HG02970 (cell line): ENCODE measurements around the gene IGSF9.

ENCODE experiments used
- ATAC-seq: cut with Tn5 transposase; IDR thresholded peaks from one replicate; pipeline ENCODE4 v1.9.1; 2021; ENCODE audit warnings: mild to moderate bottlenecking, moderate library complexity, moderate number of reproducible peaks; ENCODE audit not compliant: unreplicated experiment, low FRiP score

The IGSF9 gene

GRCh38 chr1:159880430-159880829 lies 65.0 kb downstream of the IGSF9 start:
- no peak for ATAC-seq

- ATAC-seq, result no peak
Measured at GRCh38 chr1:159879977-159880376, 65.4 kb downstream of the IGSF9 start.

DNA sequence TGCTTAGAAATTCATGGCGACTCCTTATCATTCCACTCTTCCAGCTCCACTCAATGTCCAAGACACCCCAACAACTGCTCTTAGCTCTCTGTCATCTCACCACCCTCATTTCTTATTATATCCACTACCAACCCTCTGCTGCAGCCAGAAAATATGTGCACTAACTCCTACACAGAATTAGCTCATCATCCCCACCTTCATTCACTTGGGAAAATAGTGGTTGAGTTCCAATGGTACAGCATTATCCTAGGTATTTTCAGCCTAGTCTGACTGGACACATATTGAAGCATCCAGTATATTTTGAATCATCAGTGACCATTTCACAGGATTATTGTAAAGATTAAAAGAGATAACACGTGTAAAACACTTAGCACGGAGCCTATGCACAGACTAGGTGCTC lies 66.3 kb downstream of the IGSF9 start:
- no peak for ATAC-seq

GRCh38 chr1:159877695-159878444 lies 67.5 kb downstream of the IGSF9 start:
- no peak for ATAC-seq
